Endothelial cell of umbilical vein (primary cell): ENCODE data around the gene C1orf216. TPM values are rescaled to one million over a fixed set of nuclear protein-coding genes. Genes with fewer than 3 reads are reported as not detected.

ENCODE experiments used
- BruUV-seq: library from RNA; stranded (reverse); fragments of 400-500 nt; replicated peaks from 2 replicates; lab custom pipeline; 2021; lab: Mats Ljungman, UMichigan
- CTCF ChIA-PET: fragments of 300-600, 350-600 bp; sonication (Branson Sonifier 250); formaldehyde crosslinking; loops from one replicate; lab custom pipeline; 2021; ENCODE audit warnings: antibody characterized with exemption, inconsistent platforms; lab: Charles Lee
- POLR2A ChIA-PET: fragments of 300-600, 350-600 bp; sonication (Branson Sonifier 250); formaldehyde crosslinking; loops from one replicate; lab custom pipeline; 2021; ENCODE audit warnings: antibody characterized with exemption, inconsistent platforms; lab: Charles Lee
- DNase-seq: peaks from one replicate; pipeline ENCODE4 v3.0.0-alpha.2; 2011; ENCODE audit warnings: low read depth, low spot score
- FAIRE-seq: peaks from 2 replicates; lab custom pipeline; 2011; peaks lifted over from hg19 to GRCh38; lab: Jason Lieb, UNC
- H2AFZ ChIP-seq: 2 replicates; pipeline ENCODE4 v1.6.0; 2012; ENCODE audit warnings: low read depth, low read length, control low read depth, inconsistent platforms
- H3K27ac ChIP-seq: 2 replicates; pipeline ENCODE4 v1.5.1; 2011; ENCODE audit warnings: low read depth, mild to moderate bottlenecking, control low read depth, low read length, moderate library complexity; ENCODE audit not compliant: insufficient read depth
- H3K27me3 ChIP-seq, 2 experiments: 2 replicates each; pipeline versions ENCODE4 v1.6.0 to v1.6.1; 2011; ENCODE audit warnings: low read length in 2 of 2, mixed read lengths in 1 of 2; ENCODE audit not compliant: control insufficient read depth in 2 of 2, insufficient read depth in 2 of 2
- H3K36me3 ChIP-seq, 2 experiments: 2 replicates in 1 of 2; 3 replicates in 1 of 2; pipeline ENCODE4 v1.5.1; 2011; ENCODE audit warnings: low read length in 2 of 2, mild to moderate bottlenecking in 1 of 2, moderate library complexity in 1 of 2; ENCODE audit not compliant: control insufficient read depth in 2 of 2, insufficient read depth in 2 of 2; ENCODE audit errors: extremely low read depth in 1 of 2
- H3K4me1 ChIP-seq: 3 replicates; pipeline ENCODE4 v1.5.1; 2011; ENCODE audit warnings: mild to moderate bottlenecking, low read length; ENCODE audit not compliant: control insufficient read depth, insufficient read depth; ENCODE audit errors: extremely low read depth
- H3K4me2 ChIP-seq: 2 replicates; pipeline ENCODE4 v1.6.1; 2011; ENCODE audit warnings: low read length, control low read depth, mixed read lengths; ENCODE audit not compliant: insufficient read depth
- H3K4me3 ChIP-seq, 3 experiments: fragments of 200-600 bp in 1 of 3; sonication (generic), shearing (Covaris generic) in 1 of 3; replicated peaks in 1 of 3; 2 replicates each; pipeline ENCODE4 v1.5.1; 2011 to 2016; ENCODE audit warnings: control low read depth in 3 of 3, low read length in 3 of 3, mild to moderate bottlenecking in 2 of 3, inconsistent platforms in 1 of 3, low read depth in 1 of 3, moderate library complexity in 1 of 3; ENCODE audit not compliant: insufficient read depth in 1 of 3
- H3K79me2 ChIP-seq: 2 replicates; pipeline ENCODE4 v1.6.0; 2012; ENCODE audit warnings: low read length, inconsistent platforms; ENCODE audit not compliant: control insufficient read depth, insufficient read depth
- H3K9ac ChIP-seq: replicated peaks from 2 replicates; pipeline ENCODE3; 2011; ENCODE audit warnings: low read length, control low read depth; ENCODE audit not compliant: insufficient read depth; ENCODE audit errors: extremely low read depth
- H3K9me1 ChIP-seq: replicated peaks from 3 replicates; pipeline ENCODE4 v1.6.0; 2011; ENCODE audit warnings: mild to moderate bottlenecking, low read length; ENCODE audit not compliant: control insufficient read depth, insufficient read depth; ENCODE audit errors: extremely low read depth
- H3K9me3 ChIP-seq: replicated peaks from 2 replicates; pipeline ENCODE4 v1.5.1; 2012; ENCODE audit warnings: low read length, inconsistent platforms; ENCODE audit not compliant: control insufficient read depth, insufficient read depth
- H4K20me1 ChIP-seq: replicated peaks from 2 replicates; pipeline ENCODE3; 2011; ENCODE audit warnings: mild to moderate bottlenecking, low read length; ENCODE audit not compliant: control insufficient read depth, insufficient read depth; ENCODE audit errors: extremely low read depth
- EZH2 ChIP-seq: IDR thresholded peaks from 2 replicates; pipeline ENCODE4 v1.6.1; 2012; ENCODE audit warnings: borderline replicate concordance, low read depth, mild to moderate bottlenecking, moderate library complexity, low read length, inconsistent platforms; ENCODE audit not compliant: severe bottlenecking
- FOS ChIP-seq: IDR thresholded peaks from 2 replicates; pipeline ENCODE4 v1.6.1; 2011; ENCODE audit warnings: mild to moderate bottlenecking, low read length, moderate library complexity, borderline replicate concordance; ENCODE audit not compliant: insufficient read depth
- GATA2 ChIP-seq: IDR thresholded peaks from 2 replicates; pipeline ENCODE4 v1.7.0; 2011; ENCODE audit warnings: low read depth, mild to moderate bottlenecking, moderate library complexity, mixed read lengths, low read length; ENCODE audit not compliant: insufficient read length, insufficient read depth
- JUN ChIP-seq: IDR thresholded peaks from 2 replicates; pipeline ENCODE4 v1.6.1; 2011; ENCODE audit warnings: borderline replicate concordance, low read depth; ENCODE audit not compliant: insufficient read length, insufficient read depth
- MAX ChIP-seq: IDR thresholded peaks from 2 replicates; pipeline ENCODE4 v1.6.1; 2011; ENCODE audit not compliant: insufficient read depth, insufficient read length
- MYC ChIP-seq: IDR thresholded peaks from one replicate; pipeline ENCODE4 v1.6.1; 2011; ENCODE audit warnings: mild to moderate bottlenecking, low read depth, low read length
- POLR2A ChIP-seq: IDR thresholded peaks from 2 replicates; pipeline ENCODE4 v1.6.1; 2012; ENCODE audit warnings: low read depth, mild to moderate bottlenecking, control low read depth, low read length
- POLR2AphosphoS5 ChIP-seq: IDR thresholded peaks from 2 replicates; pipeline ENCODE4 v1.6.1; 2012; ENCODE audit warnings: low read depth, mild to moderate bottlenecking, control low read depth, low read length, moderate library complexity; ENCODE audit not compliant: insufficient read depth
- dilution Hi-C: fragments of 300-500 bp; cut with MboI; formaldehyde crosslinking; loops from one replicate; pipeline ENCODE4 v1.15.0; 2019; ENCODE audit warnings: low sequenced_read_pairs; ENCODE audit not compliant: extremely low pct_ligation_motif_present
- intact Hi-C: fragments of 100-400 bp; cut with micrococcal nuclease; formaldehyde crosslinking; loops from one replicate; pipeline ENCODE4 v1.10.0; 2022
- polyA plus RNA-seq, 4 experiments: library from polyadenylated mRNA; depleted of rRNA in 3 of 4; stranded (reverse) in 3 of 4; unstranded in 1 of 4; fragments of >200 nt; gene quantifications; 2 replicates each; pipeline versions ENCODE4 v1.2.1 to v1.2.3, GENCODE V29; 2011 to 2012; ENCODE audit warnings: missing spikeins in 1 of 4
- total RNA-seq: library from RNA; stranded (reverse); gene quantifications from 2 replicates; pipeline ENCODE4 v1.2.3, GENCODE V29; 2021
- TF ChIP-seq, protein P1 (sequence below), 2 donors: IDR thresholded peaks; 1 replicate in 1 of 2; 2 replicates in 1 of 2; pipeline ENCODE4 v1.5.1; 2011; ENCODE audit warnings: low read length in 2 of 2, mild to moderate bottlenecking in 2 of 2, moderate library complexity in 2 of 2, control low read depth in 1 of 2, inconsistent platforms in 1 of 2, low read depth in 1 of 2; ENCODE audit not compliant: insufficient read depth in 1 of 2; ENCODE audit errors: extremely low read depth in 1 of 2

Gene C1orf216
- total and polyA plus RNA-seq, 2 donors (not counting 3 experiments of a cell fraction or from before 2014, with no cell fraction given) = 13.3 to 15.3 TPM

- intact Hi-C loops = no loop called here
- no peak overlapping the region for H3K27ac ChIP-seq
- H3K4me1 ChIP-seq = no peaks in the 10 kb centered on the region
- no TSS peak for BruUV-seq
- no peak overlapping the region for H2AFZ ChIP-seq
- no peak overlapping the region for H3K4me2 ChIP-seq
- no peaks in the 10 kb centered on the region for H4K20me1 ChIP-seq
- FAIRE-seq (no peak), DNase-seq (no peak)
- POLR2A ChIA-PET = no interaction called here
- H3K36me3 ChIP-seq = no peaks in the 10 kb centered on the region
- CTCF ChIA-PET = interaction anchor here (0.7 to 1.9 kb wide), 3 partner anchors 9 to 51 kb away, joined by 3 to 5 read pairs (median 4); no protein-coding TSS in a partner anchor
- no peak overlapping the region for H3K4me3 ChIP-seq
- dilution Hi-C loops = no loop called here
- no peaks in the 10 kb centered on the region for H3K79me2 ChIP-seq
- no peaks in the 10 kb centered on the region for H3K9me1 ChIP-seq
- H3K9ac ChIP-seq = no peak overlapping the region
- no peaks in the 10 kb centered on the region for H3K9me3 ChIP-seq
- peaks cover 8 to 23% of the 10 kb centered on the region in 2 experiments for H3K27me3 ChIP-seq
- TF ChIP-seq MAX (no peak), POLR2AphosphoS5 (no peak), POLR2A (no peak), MYC (no peak), GATA2 (no peak), FOS (no peak), EZH2 (no peak), JUN (no peak)
- TF ChIP-seq, protein P1, sequence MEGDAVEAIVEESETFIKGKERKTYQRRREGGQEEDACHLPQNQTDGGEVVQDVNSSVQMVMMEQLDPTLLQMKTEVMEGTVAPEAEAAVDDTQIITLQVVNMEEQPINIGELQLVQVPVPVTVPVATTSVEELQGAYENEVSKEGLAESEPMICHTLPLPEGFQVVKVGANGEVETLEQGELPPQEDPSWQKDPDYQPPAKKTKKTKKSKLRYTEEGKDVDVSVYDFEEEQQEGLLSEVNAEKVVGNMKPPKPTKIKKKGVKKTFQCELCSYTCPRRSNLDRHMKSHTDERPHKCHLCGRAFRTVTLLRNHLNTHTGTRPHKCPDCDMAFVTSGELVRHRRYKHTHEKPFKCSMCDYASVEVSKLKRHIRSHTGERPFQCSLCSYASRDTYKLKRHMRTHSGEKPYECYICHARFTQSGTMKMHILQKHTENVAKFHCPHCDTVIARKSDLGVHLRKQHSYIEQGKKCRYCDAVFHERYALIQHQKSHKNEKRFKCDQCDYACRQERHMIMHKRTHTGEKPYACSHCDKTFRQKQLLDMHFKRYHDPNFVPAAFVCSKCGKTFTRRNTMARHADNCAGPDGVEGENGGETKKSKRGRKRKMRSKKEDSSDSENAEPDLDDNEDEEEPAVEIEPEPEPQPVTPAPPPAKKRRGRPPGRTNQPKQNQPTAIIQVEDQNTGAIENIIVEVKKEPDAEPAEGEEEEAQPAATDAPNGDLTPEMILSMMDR (IDR thresholded peaks at IDR 0.05; ENCODE audit: extremely low read depth in 1 of 2, insufficient read depth in 1 of 2, low read depth in 1 of 2, low read length in 2 of 2) = no peak
Measured at GRCh38 chr1:35675773-35676172, 42.9 kb downstream of the C1orf216 start.
